HCT116 (cell line): ENCODE data around the gene MEGF8. TPM values are rescaled to one million over a fixed set of nuclear protein-coding genes. Genes with fewer than 3 reads are reported as not detected.
A peak's percentile ranks its signal among the peaks of the same experiment; 100 is the strongest.

ENCODE experiments used
- ATAC-seq: fragments of 200-7000 bp; cut with Tn5 transposase; 2 replicates; pipeline ENCODE4 v1.9.1; 2020; ENCODE audit warnings: mild to moderate bottlenecking, moderate library complexity
- BruUV-seq: library from RNA; stranded (reverse); fragments of 400-500 nt; replicated peaks from 2 replicates; lab custom pipeline; 2021; lab: Mats Ljungman, UMichigan
- CTCF ChIA-PET: fragments of 300-600 bp; sonication (Branson Sonifier 250); formaldehyde crosslinking; loops from one replicate; lab custom pipeline; 2021; ENCODE audit warnings: antibody characterized with exemption; lab: Charles Lee
- POLR2A ChIA-PET: fragments of 300-600, 350-600 bp; sonication (Branson Sonifier 250); formaldehyde crosslinking; loops from one replicate; lab custom pipeline; 2021; ENCODE audit warnings: antibody characterized with exemption; lab: Charles Lee
- RAD21 ChIA-PET, 2 experiments: fragments of 300-600 bp; sonication (Branson Sonifier 250); formaldehyde crosslinking; loops; one replicate each; lab custom pipeline; 2023; ENCODE audit warnings: low total read pairs in 2 of 2; ENCODE audit not compliant: uncharacterized antibody in 2 of 2, unreplicated experiment in 2 of 2, low non-redundant PET in 1 of 2; lab: Charles Lee
- DNase-seq: peaks from one replicate; pipeline ENCODE4 v3.0.0-alpha.2; 2010; ENCODE audit warnings: low read depth, low spot score
- H2AFZ ChIP-seq: fragments of 200-600 bp; shearing (Covaris generic), sonication (generic); 2 replicates; pipeline ENCODE4 v1.6.1; 2017; ENCODE audit warnings: low read depth, mixed run types, mixed read lengths, antibody characterized with exemption, low read length; ENCODE audit not compliant: poor library complexity, severe bottlenecking
- H3K27ac ChIP-seq: 2 replicates; pipeline ENCODE4 v1.5.1; 2012; ENCODE audit warnings: low read depth, low read length
- H3K27me3 ChIP-seq: fragments of 200-600 bp; sonication (generic); 2 replicates; pipeline ENCODE4 v1.6.1; 2016; ENCODE audit warnings: mixed run types, low read length, mixed read lengths; ENCODE audit not compliant: insufficient read depth
- H3K36me3 ChIP-seq, 2 experiments: fragments of 200-500 bp in 1 of 2; fragments of 200-600 bp in 1 of 2; sonication (Bioruptor generic) in 1 of 2; sonication (generic) in 1 of 2; 2 replicates each; pipeline versions ENCODE4 v1.5.1 to v1.6.1; 2014 to 2016; ENCODE audit warnings: low read length in 2 of 2, inconsistent platforms in 1 of 2, mixed read lengths in 1 of 2, mixed run types in 1 of 2; ENCODE audit not compliant: insufficient read depth in 2 of 2, control insufficient read depth in 1 of 2
- H3K4me1 ChIP-seq, 2 experiments: fragments of 200-600 bp in 1 of 2; sonication (generic) in 1 of 2; 2 replicates each; pipeline versions ENCODE4 v1.5.1 to v1.6.1; 2012 to 2017; ENCODE audit warnings: low read length in 2 of 2, inconsistent platforms in 1 of 2, mild to moderate bottlenecking in 1 of 2, mixed read lengths in 1 of 2, mixed run types in 1 of 2, moderate library complexity in 1 of 2; ENCODE audit not compliant: insufficient read depth in 2 of 2, control insufficient read depth in 1 of 2
- H3K4me2 ChIP-seq: fragments of 200-600 bp; sonication (generic); 2 replicates; pipeline ENCODE4 v1.6.1; 2017; ENCODE audit warnings: mixed run types, low read length, mixed read lengths
- H3K4me3 ChIP-seq, 2 experiments: fragments of 200-600 bp in 1 of 2; sonication (generic) in 1 of 2; replicated peaks in 1 of 2; 2 replicates each; pipeline ENCODE4 v1.5.1; 2011 to 2016; ENCODE audit warnings: low read length in 2 of 2, control low read depth in 1 of 2, low read depth in 1 of 2, mild to moderate bottlenecking in 1 of 2, mixed read lengths in 1 of 2, mixed run types in 1 of 2
- H3K79me2 ChIP-seq: fragments of 200-600 bp; sonication (generic); 2 replicates; pipeline ENCODE4 v1.6.1; 2017; ENCODE audit warnings: mild to moderate bottlenecking, mixed run types, low read length, moderate library complexity, mixed read lengths; ENCODE audit not compliant: insufficient read depth
- H3K9ac ChIP-seq: fragments of 200-600 bp; sonication (generic); 2 replicates; pipeline ENCODE4 v1.6.1; 2016; ENCODE audit warnings: low read length, mixed read lengths
- H3K9me2 ChIP-seq: fragments of 200-600 bp; sonication (generic), shearing (Covaris generic); 2 replicates; pipeline ENCODE4 v1.6.1; 2017; ENCODE audit warnings: mixed run types, mild to moderate bottlenecking, moderate library complexity; ENCODE audit not compliant: insufficient read depth
- H3K9me3 ChIP-seq, 2 experiments: fragments of 200-500 bp in 1 of 2; fragments of 200-600 bp in 1 of 2; sonication (Bioruptor generic) in 1 of 2; sonication (generic) in 1 of 2; 2 replicates each; pipeline ENCODE4 v1.6.1; 2014 to 2017; ENCODE audit warnings: low read length in 2 of 2, mixed read lengths in 2 of 2, inconsistent platforms in 1 of 2, low read depth in 1 of 2, mild to moderate bottlenecking in 1 of 2, mixed run types in 1 of 2, moderate library complexity in 1 of 2; ENCODE audit not compliant: control insufficient read depth in 1 of 2, insufficient read depth in 1 of 2
- H4K20me1 ChIP-seq: fragments of 200-600 bp; sonication (generic), shearing (Covaris generic); 2 replicates; pipeline ENCODE4 v1.6.1; 2017; ENCODE audit warnings: mixed run types, mild to moderate bottlenecking, moderate library complexity; ENCODE audit not compliant: insufficient read depth
- CBX3 ChIP-seq: IDR thresholded peaks from 2 replicates; pipeline ENCODE4 v1.6.1; 2012; ENCODE audit warnings: low read depth
- EZH2 ChIP-seq: fragments of 200-600 bp; sonication (generic); IDR thresholded peaks from 2 replicates; pipeline ENCODE4 v1.6.1; 2017; ENCODE audit warnings: antibody characterized with exemption, mixed run types
- EZH2phosphoT487 ChIP-seq: fragments of 200-600 bp; IDR thresholded peaks from 2 replicates; pipeline ENCODE4 v1.6.1; 2018; ENCODE audit warnings: antibody characterized with exemption, borderline replicate concordance
- POLR2AphosphoS5 ChIP-seq: IDR thresholded peaks from 2 replicates; pipeline ENCODE4 v1.6.1; 2011; ENCODE audit warnings: mild to moderate bottlenecking, low read depth, low read length, moderate library complexity
- RAD21 ChIP-seq: IDR thresholded peaks from 2 replicates; pipeline ENCODE4 v1.6.1; 2012; ENCODE audit warnings: low read depth, mild to moderate bottlenecking
- SRF ChIP-seq: IDR thresholded peaks from 2 replicates; pipeline ENCODE4 v1.6.1; 2012; ENCODE audit warnings: low read depth
- TCF7L2 ChIP-seq: IDR thresholded peaks from 2 replicates; pipeline ENCODE4 v1.7.0; 2011; ENCODE audit warnings: borderline replicate concordance, inconsistent platforms; ENCODE audit not compliant: insufficient read depth, insufficient read length; ENCODE audit errors: extremely low read depth
- YY1 ChIP-seq: IDR thresholded peaks from 2 replicates; pipeline ENCODE4 v1.6.1; 2011; ENCODE audit warnings: low read length, low read depth, moderate library complexity, mild to moderate bottlenecking; ENCODE audit not compliant: insufficient replicate concordance; ENCODE audit errors: extremely low read depth
- ZFX ChIP-seq: fragments of 450-650 bp; IDR thresholded peaks from 2 replicates; pipeline ENCODE4 v1.6.1; 2017
- ZNF274 ChIP-seq: fragments of 200-500 bp; sonication (Bioruptor generic); IDR thresholded peaks from 2 replicates; pipeline ENCODE4 v1.6.1; 2014; ENCODE audit warnings: mild to moderate bottlenecking, low read depth, low read length, inconsistent platforms
- intact Hi-C: fragments of 100-400 bp; cut with micrococcal nuclease; formaldehyde crosslinking; loops from 2 replicates; pipeline ENCODE4 v1.10.0; 2022
- total RNA-seq: library from RNA; stranded (reverse); gene quantifications from one replicate; pipeline ENCODE4 v1.2.1, GENCODE V29; 2021; ENCODE audit not compliant: unreplicated experiment
- TF ChIP-seq, protein P1 (sequence below), 3 experiments: fragments of 200-600 bp in 1 of 3; sonication (generic) in 1 of 3; IDR thresholded peaks in 2 of 3; conservative IDR thresholded peaks in 1 of 3; 2 replicates each; pipeline ENCODE4 v1.5.1; 2012 to 2017; ENCODE audit warnings: low read depth in 2 of 3, low read length in 2 of 3, antibody characterized with exemption in 1 of 3, borderline replicate concordance in 1 of 3, control low read depth in 1 of 3, mild to moderate bottlenecking in 1 of 3, mixed read lengths in 1 of 3, mixed run types in 1 of 3, moderate library complexity in 1 of 3; ENCODE audit not compliant: insufficient read depth in 1 of 3
- TF ChIP-seq, protein P2 (sequence below): IDR thresholded peaks from 2 replicates; pipeline ENCODE4 v1.6.1; 2011; ENCODE audit warnings: mild to moderate bottlenecking, low read length, moderate library complexity; ENCODE audit not compliant: insufficient replicate concordance; ENCODE audit errors: extremely low read depth
- TF ChIP-seq, protein P3 (sequence below): IDR thresholded peaks from 2 replicates; pipeline ENCODE4 v1.6.1; 2012; ENCODE audit warnings: low read depth

MEGF8 gene
- total RNA-seq, 1 experiment from 2014 or later: 24.0 TPM

DNA sequence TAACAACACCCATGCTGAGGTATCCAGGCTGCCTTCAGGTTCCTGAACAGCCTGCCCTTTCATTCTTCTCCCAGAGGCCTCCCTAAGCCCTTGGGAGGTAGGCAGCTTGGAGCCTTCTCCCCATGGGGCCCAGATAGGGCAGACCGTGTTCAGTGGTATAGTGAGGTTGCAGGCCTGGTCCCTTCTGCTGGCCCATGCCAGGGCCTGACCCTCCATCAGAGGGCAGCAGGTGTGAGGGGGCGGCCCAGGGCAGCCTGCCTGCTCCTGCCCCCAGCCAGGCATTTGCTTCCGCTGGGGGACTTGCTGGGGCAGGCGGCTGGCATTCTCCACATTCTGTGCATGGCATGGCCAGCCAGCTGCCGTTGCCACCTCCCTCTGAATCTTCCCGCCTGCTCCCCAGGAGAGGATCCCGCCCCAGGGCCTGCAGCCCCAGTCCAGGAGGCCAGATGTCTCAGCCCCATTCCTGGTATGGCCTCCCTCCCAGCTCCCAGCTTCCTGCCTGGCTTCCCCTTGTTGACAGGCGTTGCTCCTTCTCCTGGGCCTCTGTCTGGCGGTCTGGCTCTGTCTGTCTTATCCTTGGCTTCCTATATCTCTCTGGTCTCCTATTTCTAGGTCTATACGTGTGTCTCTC is 47.5 kb upstream of the MEGF8 start (continued):
- TF ChIP-seq, protein P1, sequence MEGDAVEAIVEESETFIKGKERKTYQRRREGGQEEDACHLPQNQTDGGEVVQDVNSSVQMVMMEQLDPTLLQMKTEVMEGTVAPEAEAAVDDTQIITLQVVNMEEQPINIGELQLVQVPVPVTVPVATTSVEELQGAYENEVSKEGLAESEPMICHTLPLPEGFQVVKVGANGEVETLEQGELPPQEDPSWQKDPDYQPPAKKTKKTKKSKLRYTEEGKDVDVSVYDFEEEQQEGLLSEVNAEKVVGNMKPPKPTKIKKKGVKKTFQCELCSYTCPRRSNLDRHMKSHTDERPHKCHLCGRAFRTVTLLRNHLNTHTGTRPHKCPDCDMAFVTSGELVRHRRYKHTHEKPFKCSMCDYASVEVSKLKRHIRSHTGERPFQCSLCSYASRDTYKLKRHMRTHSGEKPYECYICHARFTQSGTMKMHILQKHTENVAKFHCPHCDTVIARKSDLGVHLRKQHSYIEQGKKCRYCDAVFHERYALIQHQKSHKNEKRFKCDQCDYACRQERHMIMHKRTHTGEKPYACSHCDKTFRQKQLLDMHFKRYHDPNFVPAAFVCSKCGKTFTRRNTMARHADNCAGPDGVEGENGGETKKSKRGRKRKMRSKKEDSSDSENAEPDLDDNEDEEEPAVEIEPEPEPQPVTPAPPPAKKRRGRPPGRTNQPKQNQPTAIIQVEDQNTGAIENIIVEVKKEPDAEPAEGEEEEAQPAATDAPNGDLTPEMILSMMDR (IDR thresholded peaks at IDR 0.05 in 2 of 3, conservative IDR thresholded peaks at IDR 0.05 in 1 of 3; ENCODE audit: borderline replicate concordance in 1 of 3, insufficient read depth in 1 of 3, low read depth in 2 of 3, low read length in 2 of 3): no peak
- TF ChIP-seq RAD21 (no peak), POLR2AphosphoS5 (no peak), ZNF274 (no peak), EZH2 (no peak)

DNA sequence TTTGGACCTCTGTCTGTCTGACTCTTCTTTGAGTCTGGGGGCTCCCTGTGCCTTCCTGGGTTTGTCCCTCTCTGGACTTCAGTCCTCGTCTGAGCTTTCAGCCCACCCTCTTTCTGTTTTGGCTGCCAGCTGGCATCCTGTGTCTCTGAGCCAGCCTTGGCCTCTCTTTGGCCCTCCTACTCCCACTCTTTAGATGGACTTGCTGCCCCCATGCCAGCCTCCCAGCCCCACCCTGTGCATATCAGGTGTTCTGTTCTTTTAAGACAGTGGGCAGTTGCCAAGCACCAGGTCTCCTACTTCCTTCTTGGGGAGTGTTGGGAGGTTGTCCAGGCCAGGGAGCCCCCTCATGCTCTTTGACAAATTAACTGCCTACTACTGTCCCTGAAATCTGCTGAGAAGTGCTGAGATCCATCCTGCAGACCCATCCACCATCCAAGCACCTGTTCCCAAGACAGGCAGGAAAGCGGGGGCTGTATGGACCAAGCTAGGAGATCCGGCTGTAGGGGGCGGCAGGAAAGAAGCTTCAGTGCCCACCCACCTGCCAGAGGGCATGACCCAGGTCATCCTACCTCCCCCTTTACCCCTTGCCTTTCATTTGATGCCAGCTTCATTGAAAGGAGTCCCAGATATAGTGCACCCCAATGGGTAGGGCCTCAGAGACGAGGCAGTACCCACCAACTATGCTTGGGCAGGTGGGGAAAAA is 46.8 kb upstream of the MEGF8 start:
- peaks cover 3 to 5% of the 10 kb centered on the region in 2 experiments; a peak in 2 of 4 replicates for H3K36me3 ChIP-seq
- no peak overlapping the region for H3K4me3 ChIP-seq
- no peak overlapping the region for H3K9ac ChIP-seq
- peaks cover 43 to 59% of the 10 kb centered on the region in 2 experiments for H3K4me1 ChIP-seq
- no peaks in the 10 kb centered on the region for H3K27me3 ChIP-seq
- no peaks in the 10 kb centered on the region for H3K9me2 ChIP-seq
- no peaks in the 10 kb centered on the region for H3K9me3 ChIP-seq
- BruUV-seq: no TSS peak
- ChIA-PET CTCF (interaction anchor here (0.6 to 4.8 kb wide), 7 partner anchors 8 to 185 kb away, joined by 3 to 63 read pairs (median 17); partner anchors contain the start of gene GSK3A), RAD21 (interaction anchor here (0.6 to 1.4 kb wide), 3 partner anchors 30 to 34 kb away, joined by 4 to 6 read pairs (median 5); no protein-coding TSS in a partner anchor), POLR2A (interaction anchor here (0.7 to 2.5 kb wide), 3 partner anchors 23 to 35 kb away, joined by 3 to 19 read pairs (median 3); partner anchors contain the start of genes ERF, PAFAH1B3 and PRR19)
- H4K20me1 ChIP-seq: no peaks in the 10 kb centered on the region
- H3K27ac ChIP-seq: peak overlapping the region; percentile 94
- peak overlapping the region; percentile 97 for H3K4me2 ChIP-seq
- H2AFZ ChIP-seq: no peak overlapping the region
- H3K79me2 ChIP-seq: no peaks in the 10 kb centered on the region; the same call in 1 of the 2 replicates
- no peak for ATAC-seq
- intact Hi-C loops: loop anchor here (1.0 kb wide), 1 partner anchor 32 kb away; no protein-coding TSS in a partner anchor
- DNase-seq: no peak
- TF ChIP-seq ZNF274 (no peak), CBX3 (no peak), EZH2phosphoT487 (no peak), YY1 (no peak), EZH2 (no peak), RAD21 (no peak), SRF (no peak), POLR2AphosphoS5 (no peak), ZFX (no peak), TCF7L2 (no peak)
- TF ChIP-seq, protein P2, sequence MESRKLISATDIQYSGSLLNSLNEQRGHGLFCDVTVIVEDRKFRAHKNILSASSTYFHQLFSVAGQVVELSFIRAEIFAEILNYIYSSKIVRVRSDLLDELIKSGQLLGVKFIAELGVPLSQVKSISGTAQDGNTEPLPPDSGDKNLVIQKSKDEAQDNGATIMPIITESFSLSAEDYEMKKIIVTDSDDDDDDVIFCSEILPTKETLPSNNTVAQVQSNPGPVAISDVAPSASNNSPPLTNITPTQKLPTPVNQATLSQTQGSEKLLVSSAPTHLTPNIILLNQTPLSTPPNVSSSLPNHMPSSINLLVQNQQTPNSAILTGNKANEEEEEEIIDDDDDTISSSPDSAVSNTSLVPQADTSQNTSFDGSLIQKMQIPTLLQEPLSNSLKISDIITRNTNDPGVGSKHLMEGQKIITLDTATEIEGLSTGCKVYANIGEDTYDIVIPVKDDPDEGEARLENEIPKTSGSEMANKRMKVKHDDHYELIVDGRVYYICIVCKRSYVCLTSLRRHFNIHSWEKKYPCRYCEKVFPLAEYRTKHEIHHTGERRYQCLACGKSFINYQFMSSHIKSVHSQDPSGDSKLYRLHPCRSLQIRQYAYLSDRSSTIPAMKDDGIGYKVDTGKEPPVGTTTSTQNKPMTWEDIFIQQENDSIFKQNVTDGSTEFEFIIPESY: no peak
- TF ChIP-seq, protein P3, sequence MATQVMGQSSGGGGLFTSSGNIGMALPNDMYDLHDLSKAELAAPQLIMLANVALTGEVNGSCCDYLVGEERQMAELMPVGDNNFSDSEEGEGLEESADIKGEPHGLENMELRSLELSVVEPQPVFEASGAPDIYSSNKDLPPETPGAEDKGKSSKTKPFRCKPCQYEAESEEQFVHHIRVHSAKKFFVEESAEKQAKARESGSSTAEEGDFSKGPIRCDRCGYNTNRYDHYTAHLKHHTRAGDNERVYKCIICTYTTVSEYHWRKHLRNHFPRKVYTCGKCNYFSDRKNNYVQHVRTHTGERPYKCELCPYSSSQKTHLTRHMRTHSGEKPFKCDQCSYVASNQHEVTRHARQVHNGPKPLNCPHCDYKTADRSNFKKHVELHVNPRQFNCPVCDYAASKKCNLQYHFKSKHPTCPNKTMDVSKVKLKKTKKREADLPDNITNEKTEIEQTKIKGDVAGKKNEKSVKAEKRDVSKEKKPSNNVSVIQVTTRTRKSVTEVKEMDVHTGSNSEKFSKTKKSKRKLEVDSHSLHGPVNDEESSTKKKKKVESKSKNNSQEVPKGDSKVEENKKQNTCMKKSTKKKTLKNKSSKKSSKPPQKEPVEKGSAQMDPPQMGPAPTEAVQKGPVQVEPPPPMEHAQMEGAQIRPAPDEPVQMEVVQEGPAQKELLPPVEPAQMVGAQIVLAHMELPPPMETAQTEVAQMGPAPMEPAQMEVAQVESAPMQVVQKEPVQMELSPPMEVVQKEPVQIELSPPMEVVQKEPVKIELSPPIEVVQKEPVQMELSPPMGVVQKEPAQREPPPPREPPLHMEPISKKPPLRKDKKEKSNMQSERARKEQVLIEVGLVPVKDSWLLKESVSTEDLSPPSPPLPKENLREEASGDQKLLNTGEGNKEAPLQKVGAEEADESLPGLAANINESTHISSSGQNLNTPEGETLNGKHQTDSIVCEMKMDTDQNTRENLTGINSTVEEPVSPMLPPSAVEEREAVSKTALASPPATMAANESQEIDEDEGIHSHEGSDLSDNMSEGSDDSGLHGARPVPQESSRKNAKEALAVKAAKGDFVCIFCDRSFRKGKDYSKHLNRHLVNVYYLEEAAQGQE: no peak
